Brain microvascular endothelial cell (primary cell): Measurements from ENCODE around the gene UBE2Z.

Source experiments
- DNase-seq: peaks from one replicate; pipeline ENCODE4 v3.0.0-alpha.2; 2020
- H3K27ac ChIP-seq: fragments of 250-450 bp; sonication (Bioruptor Pico); 2 replicates; pipeline ENCODE4 v1.5.1; 2020; ENCODE audit warnings: mild to moderate bottlenecking, moderate library complexity
- H3K27me3 ChIP-seq: fragments of 250-450 bp; sonication (Bioruptor Pico); replicated peaks from 2 replicates; pipeline ENCODE4 v1.5.1; 2020; ENCODE audit warnings: mild to moderate bottlenecking
- H3K36me3 ChIP-seq: fragments of 250-450 bp; sonication (Bioruptor Pico); replicated peaks from 2 replicates; pipeline ENCODE4 v1.5.1; 2020; ENCODE audit warnings: mild to moderate bottlenecking
- H3K4me3 ChIP-seq: 2 replicates; pipeline ENCODE4 v1.5.1; 2011; ENCODE audit warnings: low read depth, mild to moderate bottlenecking, control low read depth, low read length, moderate library complexity
- CTCF ChIP-seq: IDR thresholded peaks from 2 replicates; pipeline ENCODE4 v1.5.1; 2011; ENCODE audit warnings: low read depth, mild to moderate bottlenecking, moderate library complexity, low read length, control low read depth, inconsistent platforms; ENCODE audit errors: missing control alignments
- in situ Hi-C: cut with HindIII; loops from 2 replicates; pipeline ENCODE4 v1.10.0; 2017; ENCODE audit warnings: low sequenced_read_pairs, low pct_ligation_motif_present

UBE2Z gene

GRCh38 chr17:48908047-48908843 is at the start of gene UBE2Z:
Gene UBE2Z (plus strand): TSS chr17:48908407. CDS start chr17:48908504, 97 bp downstream.
- in situ Hi-C loops: loop anchor here (25.0 kb wide), 1 partner anchor 129 kb away; no protein-coding TSS in a partner anchor
- peaks cover 17% of the 10 kb centered on the region for H3K36me3 ChIP-seq
- no peaks in the 10 kb centered on the region for H3K27me3 ChIP-seq
- peak within 1 kb of the TSS; percentile 75 for H3K4me3 ChIP-seq
- peak; percentile 88 for DNase-seq
- H3K27ac ChIP-seq: peak within 1 kb of the TSS; percentile 93
- TF ChIP-seq CTCF: peak; percentile 25

- TF ChIP-seq CTCF: peak; percentile 41
- Histone ChIP-seq H3K4me3 (no peak overlapping the region), H3K27me3 (no peaks in the 10 kb centered on the region), H3K27ac (no peak overlapping the region), H3K36me3 (peaks cover 44% of the 10 kb centered on the region)
- DNase-seq: no peak
- in situ Hi-C loops: no loop called here
These were observed 48.2 kb upstream of the UBE2Z start for GRCh38 chr17:48860034-48860433.

GRCh38 chr17:48860456-48860855 is 47.8 kb upstream of the UBE2Z start:
- Histone ChIP-seq H3K27me3 (no peaks in the 10 kb centered on the region), H3K4me3 (no peak overlapping the region), H3K27ac (no peak overlapping the region), H3K36me3 (peaks cover 40% of the 10 kb centered on the region)
- in situ Hi-C loops: no loop called here
- no peak for DNase-seq
- no peak for TF ChIP-seq CTCF

DNA sequence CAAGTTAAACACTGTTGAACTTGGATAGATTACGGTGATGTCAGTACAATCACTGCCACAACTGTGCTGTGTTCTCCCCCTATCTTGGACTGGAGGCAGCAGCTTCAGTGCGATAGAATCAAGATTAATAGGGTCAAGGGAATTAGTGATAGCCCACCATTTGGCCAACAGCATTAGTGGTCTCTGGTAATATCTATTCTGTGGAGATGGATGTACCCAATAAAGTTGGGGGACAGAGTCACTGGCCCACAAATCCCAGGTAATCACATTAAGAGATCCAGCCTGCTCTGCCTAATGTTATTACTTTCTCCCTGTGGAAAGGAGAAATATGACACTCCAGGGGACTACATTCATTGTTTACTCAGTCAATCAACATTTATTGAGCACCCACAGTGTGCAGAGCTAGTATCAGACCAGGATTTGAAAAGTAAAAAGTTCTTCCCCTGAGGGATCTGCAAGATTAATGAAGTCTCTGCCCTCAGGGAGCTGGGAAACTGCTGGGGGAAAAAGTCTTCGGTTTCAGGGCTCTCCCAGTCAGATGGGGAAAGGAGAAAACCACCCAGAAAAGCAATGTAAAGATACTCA is 39.2 kb upstream of the UBE2Z start:
- in situ Hi-C loops: no loop called here
- Histone ChIP-seq H3K27me3 (no peaks in the 10 kb centered on the region), H3K27ac (no peak overlapping the region), H3K36me3 (peaks cover 11% of the 10 kb centered on the region), H3K4me3 (no peak overlapping the region)
- DNase-seq: no peak
- no peak for TF ChIP-seq CTCF

GRCh38 chr17:48869821-48870318 is 38.3 kb upstream of the UBE2Z start:
- no peaks in the 10 kb centered on the region for H3K27me3 ChIP-seq
- in situ Hi-C loops: no loop called here
- no peak for TF ChIP-seq CTCF
- no peak overlapping the region for H3K27ac ChIP-seq
- no peak for DNase-seq
- peaks cover 2% of the 10 kb centered on the region for H3K36me3 ChIP-seq
- no peak overlapping the region for H3K4me3 ChIP-seq
